Upper lobe of left lung (tissue), 6 donors: ENCODE data around the gene CRHR2. TPM values are rescaled to one million over a fixed set of nuclear protein-coding genes. Genes with fewer than 3 reads are reported as not detected.

Experiments
- ATAC-seq, 2 donors: fragments of 200-7000 bp; cut with Tn5 transposase; one replicate each; pipeline ENCODE4 v1.9.1; 2022; ENCODE audit warnings: mild to moderate bottlenecking in 2 of 2, moderate library complexity in 2 of 2; ENCODE audit not compliant: low FRiP score in 2 of 2
- DNase-seq, 2 donors: peaks; one replicate each; pipeline ENCODE4 v3.0.0-alpha.2; 2019 to 2020
- H3K27ac ChIP-seq, 4 donors: fragments of 200-600 bp; sonication (generic); one replicate each; pipeline ENCODE4 v1.5.1; 2016 to 2019
- H3K27me3 ChIP-seq, 4 donors: fragments of 200-600 bp; sonication (generic); one replicate each; pipeline ENCODE4 v1.5.1; 2017 to 2019
- H3K36me3 ChIP-seq, 4 donors: fragments of 200-600 bp; sonication (generic); one replicate each; pipeline ENCODE4 v1.5.1; 2016 to 2019
- H3K4me1 ChIP-seq, 4 donors: fragments of 200-600 bp; sonication (generic); one replicate each; pipeline ENCODE4 v1.5.1; 2018 to 2019
- H3K4me3 ChIP-seq, 4 donors: fragments of 200-600 bp; sonication (generic); one replicate each; pipeline ENCODE4 v1.5.1; 2017 to 2019; ENCODE audit warnings: mild to moderate bottlenecking in 2 of 4, moderate library complexity in 1 of 4
- H3K9me3 ChIP-seq, 4 donors: fragments of 200-600 bp; sonication (generic); one replicate each; pipeline ENCODE4 v1.5.1; 2018 to 2019
- CTCF ChIP-seq, 6 experiments: fragments of 450-650 bp in 4 of 6; fragments of 200-600 bp in 2 of 6; sonication (generic) in 2 of 6; IDR thresholded peaks; one replicate each; pipeline ENCODE4 v1.5.1; 2016 to 2019; ENCODE audit warnings: antibody characterized with exemption in 6 of 6
- EP300 ChIP-seq, 4 donors: sonication (generic); formaldehyde crosslinking; IDR thresholded peaks; one replicate each; pipeline ENCODE4 v1.5.1; 2017; ENCODE audit warnings: antibody characterized with exemption in 4 of 4, control low read depth in 2 of 4
- POLR2A ChIP-seq, 4 donors: fragments of 450-650 bp; IDR thresholded peaks; one replicate each; pipeline ENCODE4 v1.5.1; 2016 to 2017; ENCODE audit warnings: antibody characterized with exemption in 4 of 4, mild to moderate bottlenecking in 2 of 4
- POLR2AphosphoS5 ChIP-seq, 2 donors: sonication (generic); formaldehyde crosslinking; IDR thresholded peaks; one replicate each; pipeline ENCODE4 v1.5.1; 2017; ENCODE audit warnings: antibody characterized with exemption in 2 of 2
- WGBS, 2 donors: methylation state at CpG; one replicate each; pipeline ENCODE4 v1.1.5; 2017 to 2018; 5-methylcytosine and 5-hydroxymethylcytosine counted together
- total RNA-seq, 6 donors: library from RNA; depleted of rRNA in 4 of 6; stranded (reverse); fragments of >200 nt in 4 of 6; gene quantifications; one replicate each; pipeline versions ENCODE4 v1.1.0 to v1.2.1, GENCODE V29; 2016 to 2021
- donor health status: DM: no; HTN: no; CAD: no; lungs with moderate emphysema.
- donor health status: DM: no; HTN: yes; CAD: no; lungs with severe emphysema.

CRHR2 gene
- total RNA-seq, 6 donors from 2014 or later = 0.10 to 1.0 (median 0.44) TPM; not detected in 2

- 69 to 76% methylated on average over 14 of the region's 17 CpGs for WGBS, 2 donors
- DNase-seq = peak in 1 of 2 donors; percentile 53
Observed at GRCh38 chr7:30699706-30700495, 17.6 kb upstream of the CRHR2 start.

DNA sequence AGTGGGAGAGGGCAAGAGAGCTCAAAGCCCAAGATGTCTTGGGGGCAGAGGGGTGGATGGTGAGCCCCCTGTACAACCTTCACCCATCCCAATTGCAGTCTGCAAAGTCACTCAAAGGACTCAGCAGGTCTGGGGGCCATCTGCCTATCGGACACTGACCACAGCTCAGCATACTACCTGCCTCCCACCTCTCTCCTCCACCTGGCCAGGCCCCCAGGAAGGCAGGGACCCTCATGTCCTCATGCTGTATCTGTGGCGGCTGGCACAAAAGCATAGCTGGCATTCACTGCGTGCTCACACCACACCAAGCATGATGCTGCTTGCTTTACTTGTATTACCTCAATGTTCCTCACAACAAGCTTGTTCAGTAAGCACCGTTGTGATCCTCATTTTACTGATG lies 16.2 kb upstream of the CRHR2 start:
- Histone ChIP-seq H3K4me1 (peaks cover 6 to 15% (median 8%) of the 10 kb centered on the region in 4 donors), H3K36me3 (no peaks in the 10 kb centered on the region), H3K27me3 (no peaks in the 10 kb centered on the region), H3K9me3 (no peaks in the 10 kb centered on the region), H3K4me3 (peak overlapping the region in 2 of 4 donors; percentile 16 to 29), H3K27ac (peak overlapping the region in 3 of 4 donors; percentile 3 to 63 (median 22))
- DNase-seq (no peak), ATAC-seq (no peak)
- 86 to 92% methylated on average over 4 of the region's 4 CpGs for WGBS, 2 donors
- TF ChIP-seq POLR2AphosphoS5 (IDR thresholded peaks at IDR 0.05) (no peak), POLR2A (IDR thresholded peaks at IDR 0.05) (no peak), EP300 (IDR thresholded peaks at IDR 0.05) (no peak)

More at GRCh38 chr7:30699706-30700495, 17.6 kb upstream of the CRHR2 start:
- no peaks in the 10 kb centered on the region for H3K9me3 ChIP-seq
- no peak overlapping the region for H3K27ac ChIP-seq
- ATAC-seq = peak in 1 of 2 donors; percentile 6
- H3K4me1 ChIP-seq = peaks cover 6 to 15% (median 8%) of the 10 kb centered on the region in 4 donors
- H3K4me3 ChIP-seq = no peak overlapping the region
- H3K36me3 ChIP-seq = no peaks in the 10 kb centered on the region
- no peak for TF ChIP-seq POLR2AphosphoS5 (IDR thresholded peaks at IDR 0.05)
- no peak for TF ChIP-seq POLR2A (IDR thresholded peaks at IDR 0.05)
- no peak for TF ChIP-seq CTCF (IDR thresholded peaks at IDR 0.05)
- no peak for TF ChIP-seq EP300 (IDR thresholded peaks at IDR 0.05)
- no peaks in the 10 kb centered on the region for H3K27me3 ChIP-seq

DNA sequence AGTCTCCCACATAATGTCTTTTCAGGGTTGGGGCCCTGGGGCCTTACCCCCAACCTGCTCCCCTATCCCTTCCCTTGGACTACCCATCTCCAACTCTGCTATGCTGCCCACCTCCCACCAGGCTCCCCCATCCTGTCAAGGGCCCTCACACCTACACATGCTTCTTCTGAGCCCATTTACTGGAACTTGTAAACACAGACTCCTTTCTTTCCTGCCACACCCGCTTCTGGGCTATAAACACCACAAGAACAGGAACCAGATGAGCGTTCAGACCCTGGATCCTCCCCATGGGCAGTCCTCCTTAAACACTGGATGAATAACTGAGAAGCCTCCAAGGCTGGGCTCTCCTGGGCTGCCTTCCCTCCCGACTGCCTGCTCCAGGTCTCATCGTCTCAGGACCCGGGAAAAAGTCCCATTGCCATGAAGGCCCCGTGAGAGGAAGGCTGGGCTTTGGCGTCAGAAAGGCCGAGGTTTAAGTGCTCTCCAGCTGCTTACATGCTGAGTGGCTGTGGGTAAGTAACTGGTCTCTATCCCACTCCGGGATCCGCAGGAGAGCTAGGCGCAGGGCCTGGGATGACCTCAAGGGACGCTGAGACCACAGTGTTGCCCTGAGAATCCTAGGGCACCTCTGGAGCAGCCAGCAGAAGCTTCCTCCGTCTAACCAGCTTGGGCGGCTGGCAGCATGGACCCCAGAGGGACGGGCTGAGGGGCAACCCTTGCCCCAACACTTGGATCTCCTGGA lies 15.6 kb upstream of the CRHR2 start:
- no peak for ATAC-seq
- no peaks in the 10 kb centered on the region for H3K9me3 ChIP-seq
- DNase-seq = no peak
- TF ChIP-seq EP300 (IDR thresholded peaks at IDR 0.05) (peak in 2 of 4 donors; percentile 86 to 90), POLR2AphosphoS5 (IDR thresholded peaks at IDR 0.05) (peak; percentile 64 to 73), POLR2A (IDR thresholded peaks at IDR 0.05) (no peak)
- WGBS, 2 donors = 54 to 68% methylated on average over 7 to 15 of the region's 15 CpGs
- H3K4me3 ChIP-seq = peak overlapping the region in 3 of 4 donors; percentile 13 to 29 (median 16)
- H3K27me3 ChIP-seq = no peaks in the 10 kb centered on the region
- no peaks in the 10 kb centered on the region for H3K36me3 ChIP-seq
- peaks cover 6 to 15% (median 8%) of the 10 kb centered on the region in 4 donors for H3K4me1 ChIP-seq
- H3K27ac ChIP-seq = peak overlapping the region in 3 of 4 donors; percentile 3 to 68 (median 63)

GRCh38 chr7:30694774-30695721 lies 12.8 kb upstream of the CRHR2 start:
- DNase-seq (no peak), ATAC-seq (no peak)
- Histone ChIP-seq H3K4me3 (no peak overlapping the region), H3K27ac (no peak overlapping the region), H3K36me3 (no peaks in the 10 kb centered on the region), H3K27me3 (no peaks in the 10 kb centered on the region), H3K4me1 (peaks cover 6 to 15% (median 8%) of the 10 kb centered on the region in 4 donors), H3K9me3 (no peaks in the 10 kb centered on the region)
- no peak for TF ChIP-seq EP300 (IDR thresholded peaks at IDR 0.05)
- TF ChIP-seq POLR2A (IDR thresholded peaks at IDR 0.05) = no peak
- no peak for TF ChIP-seq POLR2AphosphoS5 (IDR thresholded peaks at IDR 0.05)
- no peak for TF ChIP-seq CTCF (IDR thresholded peaks at IDR 0.05)
- WGBS, 2 donors = 78 to 86% methylated on average over 13 of the region's 13 CpGs

- no peak for TF ChIP-seq CTCF (IDR thresholded peaks at IDR 0.05)
- no peak for TF ChIP-seq POLR2A (IDR thresholded peaks at IDR 0.05)
- no peak for TF ChIP-seq POLR2AphosphoS5 (IDR thresholded peaks at IDR 0.05)
- no peak for TF ChIP-seq EP300 (IDR thresholded peaks at IDR 0.05)
- DNase-seq = no peak
- WGBS, 2 donors = 71 to 82% methylated on average over 4 to 5 of the region's 6 CpGs
- ATAC-seq = no peak
- Histone ChIP-seq H3K4me3 (no peak overlapping the region), H3K27me3 (no peaks in the 10 kb centered on the region), H3K9me3 (no peaks in the 10 kb centered on the region), H3K4me1 (peaks cover 6 to 15% (median 8%) of the 10 kb centered on the region in 4 donors), H3K27ac (no peak overlapping the region), H3K36me3 (no peaks in the 10 kb centered on the region)
Observed at GRCh38 chr7:30694218-30694745, 12.0 kb upstream of the CRHR2 start.
